Inferior parietal cortex (tissue), 1 donor: Measurements from ENCODE around the gene LRIG1.

Experiments
- DNase-seq: peaks from one replicate; pipeline ENCODE4 v3.0.0-alpha.2; 2016; ENCODE audit errors: extremely low spot score

The LRIG1 gene

GRCh38 chr3:66403323-66403990 lies 97.4 kb downstream of the LRIG1 start:
- DNase-seq: no peak

- DNase-seq: no peak
Measured at GRCh38 chr3:66402596-66403290, 98.1 kb downstream of the LRIG1 start.

- no peak for DNase-seq
Measured at GRCh38 chr3:66401675-66402491, 98.9 kb downstream of the LRIG1 start.

GRCh38 chr3:66401157-66401550 lies 99.7 kb downstream of the LRIG1 start:
- DNase-seq: no peak

GRCh38 chr3:66400411-66401156 lies 100.2 kb downstream of the LRIG1 start:
- DNase-seq: no peak

- no peak for DNase-seq
Measured at GRCh38 chr3:66399529-66400232, 101.1 kb downstream of the LRIG1 start.

- DNase-seq: no peak
Measured at GRCh38 chr3:66398228-66399025, 102.4 kb downstream of the LRIG1 start.

- no peak for DNase-seq
Measured at GRCh38 chr3:66397745-66398144, 103.1 kb downstream of the LRIG1 start.

- no peak for DNase-seq
Measured at GRCh38 chr3:66396888-66397287, 103.9 kb downstream of the LRIG1 start.

- DNase-seq: no peak
Measured at GRCh38 chr3:66396161-66396760, 104.6 kb downstream of the LRIG1 start.

GRCh38 chr3:66395635-66396034 lies 105.2 kb downstream of the LRIG1 start:
- DNase-seq: no peak

GRCh38 chr3:66394753-66395249 lies 106.0 kb downstream of the LRIG1 start:
- no peak for DNase-seq

GRCh38 chr3:66394019-66394752 lies 106.6 kb downstream of the LRIG1 start:
- no peak for DNase-seq

GRCh38 chr3:66393333-66394005 lies 107.4 kb downstream of the LRIG1 start:
- no peak for DNase-seq

GRCh38 chr3:66392966-66393332 lies 107.9 kb downstream of the LRIG1 start:
- no peak for DNase-seq

GRCh38 chr3:66392512-66392911 lies 108.3 kb downstream of the LRIG1 start:
- no peak for DNase-seq

GRCh38 chr3:66390013-66390412 lies 110.8 kb downstream of the LRIG1 start:
- no peak for DNase-seq

GRCh38 chr3:66386925-66387650 lies 113.7 kb downstream of the LRIG1 start:
- DNase-seq: no peak
